ENCODE results near the gene SLC4A7. TPM values are rescaled to one million over a fixed set of nuclear protein-coding genes. Genes with fewer than 3 reads are reported as not detected.

Gene SLC4A7
- polyA plus RNA-seq, 1 donor: 24.6 TPM

- Histone ChIP-seq H3K36me3 (ENCODE audit: control insufficient read depth, insufficient read depth, low read length) (no peaks in the 10 kb centered on the region), H3K9me3 (ENCODE audit: control insufficient read depth, low read depth, low read length) (no peaks in the 10 kb centered on the region), H3K4me1 (ENCODE audit: control insufficient read depth, insufficient read depth, low read length) (no peaks in the 10 kb centered on the region), H3K27ac (ENCODE audit: low read length) (no peak overlapping the region), H3K27me3 (ENCODE audit: control insufficient read depth, insufficient read depth, low read length) (no peaks in the 10 kb centered on the region), H3K4me3 (ENCODE audit: low read length) (no peak overlapping the region)
- no peak for DNase-seq
- 83% methylated on average over 1 of the region's 2 CpGs for WGBS (ENCODE audit: insufficient coverage, low lambda C conversion rate)
These were observed 25.2 kb upstream of the SLC4A7 start for GRCh38 chr3:27509376-27509775.

DNA sequence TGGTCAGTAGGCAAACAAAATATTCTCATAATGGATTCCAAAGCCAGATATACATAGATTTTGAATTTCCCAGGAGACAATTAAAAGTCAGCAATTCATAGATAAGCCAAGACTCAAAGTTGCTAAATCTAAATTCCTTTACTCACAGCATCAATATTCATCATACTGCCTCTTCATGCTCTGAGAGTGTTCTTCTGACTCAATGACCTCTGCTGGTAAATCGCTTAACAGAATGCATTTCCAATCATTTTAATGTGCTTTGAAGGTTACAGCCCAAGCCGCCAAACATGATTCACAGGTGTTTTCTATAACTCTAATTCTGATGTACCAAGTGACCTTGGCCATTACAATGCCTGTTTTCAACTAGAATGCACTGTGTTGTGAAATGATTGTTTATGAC lies 24.2 kb upstream of the SLC4A7 start:
- no peaks in the 10 kb centered on the region for H3K27me3 ChIP-seq (ENCODE audit: control insufficient read depth, insufficient read depth, low read length)
- H3K4me3 ChIP-seq (ENCODE audit: low read length): no peak overlapping the region
- DNase-seq: no peak
- no peaks in the 10 kb centered on the region for H3K36me3 ChIP-seq (ENCODE audit: control insufficient read depth, insufficient read depth, low read length)
- no peaks in the 10 kb centered on the region for H3K4me1 ChIP-seq (ENCODE audit: control insufficient read depth, insufficient read depth, low read length)
- no CpG with 5 or more reads among the region's 2 CpGs for WGBS (ENCODE audit: insufficient coverage, low lambda C conversion rate)
- H3K9me3 ChIP-seq (ENCODE audit: control insufficient read depth, low read depth, low read length): no peaks in the 10 kb centered on the region
- H3K27ac ChIP-seq (ENCODE audit: low read length): no peak overlapping the region

- no peaks in the 10 kb centered on the region for H3K36me3 ChIP-seq (ENCODE audit: control insufficient read depth, insufficient read depth, low read length)
- H3K27ac ChIP-seq (ENCODE audit: low read length): no peak overlapping the region
- WGBS (ENCODE audit: insufficient coverage, low lambda C conversion rate): no CpG with 5 or more reads among the region's 2 CpGs
- H3K4me3 ChIP-seq (ENCODE audit: low read length): no peak overlapping the region
- H3K27me3 ChIP-seq (ENCODE audit: control insufficient read depth, insufficient read depth, low read length): no peaks in the 10 kb centered on the region
- no peaks in the 10 kb centered on the region for H3K9me3 ChIP-seq (ENCODE audit: control insufficient read depth, low read depth, low read length)
- no peaks in the 10 kb centered on the region for H3K4me1 ChIP-seq (ENCODE audit: control insufficient read depth, insufficient read depth, low read length)
- DNase-seq: no peak
These were observed 23.5 kb upstream of the SLC4A7 start for GRCh38 chr3:27507515-27508266.

- DNase-seq: no peak
- Histone ChIP-seq H3K4me1 (ENCODE audit: control insufficient read depth, insufficient read depth, low read length) (no peaks in the 10 kb centered on the region), H3K9me3 (ENCODE audit: control insufficient read depth, low read depth, low read length) (no peaks in the 10 kb centered on the region), H3K27me3 (ENCODE audit: control insufficient read depth, insufficient read depth, low read length) (no peaks in the 10 kb centered on the region), H3K27ac (ENCODE audit: low read length) (no peak overlapping the region), H3K36me3 (ENCODE audit: control insufficient read depth, insufficient read depth, low read length) (no peaks in the 10 kb centered on the region), H3K4me3 (ENCODE audit: low read length) (no peak overlapping the region)
- WGBS (ENCODE audit: insufficient coverage, low lambda C conversion rate): no CpG with 5 or more reads among the region's 1 CpG
These were observed 22.9 kb upstream of the SLC4A7 start for GRCh38 chr3:27507111-27507510.

- 71% methylated on average over 1 of the region's 1 CpG for WGBS (ENCODE audit: insufficient coverage, low lambda C conversion rate)
- DNase-seq: no peak
- Histone ChIP-seq H3K27ac (ENCODE audit: low read length) (no peak overlapping the region), H3K9me3 (ENCODE audit: control insufficient read depth, low read depth, low read length) (no peaks in the 10 kb centered on the region), H3K36me3 (ENCODE audit: control insufficient read depth, insufficient read depth, low read length) (no peaks in the 10 kb centered on the region), H3K4me1 (ENCODE audit: control insufficient read depth, insufficient read depth, low read length) (no peaks in the 10 kb centered on the region), H3K27me3 (ENCODE audit: control insufficient read depth, insufficient read depth, low read length) (no peaks in the 10 kb centered on the region), H3K4me3 (ENCODE audit: low read length) (no peak overlapping the region)
These were observed 20.6 kb upstream of the SLC4A7 start for GRCh38 chr3:27504749-27505148.

GRCh38 chr3:27503526-27503925 lies 19.3 kb upstream of the SLC4A7 start:
- H3K9me3 ChIP-seq (ENCODE audit: control insufficient read depth, low read depth, low read length): no peaks in the 10 kb centered on the region
- WGBS (ENCODE audit: insufficient coverage, low lambda C conversion rate): 100% methylated on average over 1 of the region's 5 CpGs
- H3K27me3 ChIP-seq (ENCODE audit: control insufficient read depth, insufficient read depth, low read length): no peaks in the 10 kb centered on the region
- no peaks in the 10 kb centered on the region for H3K4me1 ChIP-seq (ENCODE audit: control insufficient read depth, insufficient read depth, low read length)
- no peak overlapping the region for H3K4me3 ChIP-seq (ENCODE audit: low read length)
- H3K27ac ChIP-seq (ENCODE audit: low read length): no peak overlapping the region
- H3K36me3 ChIP-seq (ENCODE audit: control insufficient read depth, insufficient read depth, low read length): no peaks in the 10 kb centered on the region
- DNase-seq: no peak

DNA sequence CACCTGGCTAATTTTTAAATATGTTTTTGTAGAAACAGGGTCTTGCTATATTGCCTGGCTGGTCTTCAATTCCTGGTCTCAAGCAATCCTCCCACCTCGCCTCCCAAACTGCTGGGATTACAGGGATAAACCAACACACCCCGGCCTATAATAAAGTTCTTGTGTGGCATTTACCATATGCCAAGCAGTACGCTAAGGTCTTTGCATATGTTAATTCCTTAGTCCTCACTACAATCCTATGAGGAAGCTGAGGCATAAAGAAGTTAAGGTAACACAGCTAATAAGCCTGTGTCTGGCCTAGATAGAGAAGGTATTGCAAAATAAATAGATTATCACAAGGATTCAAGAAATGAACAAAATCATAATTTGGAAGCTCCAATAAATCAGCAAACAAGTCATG lies 17.6 kb upstream of the SLC4A7 start:
- H3K4me1 ChIP-seq (ENCODE audit: control insufficient read depth, insufficient read depth, low read length): no peaks in the 10 kb centered on the region
- 100% methylated on average over 1 of the region's 3 CpGs for WGBS (ENCODE audit: insufficient coverage, low lambda C conversion rate)
- H3K9me3 ChIP-seq (ENCODE audit: control insufficient read depth, low read depth, low read length): no peaks in the 10 kb centered on the region
- H3K36me3 ChIP-seq (ENCODE audit: control insufficient read depth, insufficient read depth, low read length): no peaks in the 10 kb centered on the region
- no peak overlapping the region for H3K4me3 ChIP-seq (ENCODE audit: low read length)
- H3K27ac ChIP-seq (ENCODE audit: low read length): no peak overlapping the region
- H3K27me3 ChIP-seq (ENCODE audit: control insufficient read depth, insufficient read depth, low read length): no peaks in the 10 kb centered on the region
- DNase-seq: no peak

- Histone ChIP-seq H3K27ac (ENCODE audit: low read length) (no peak overlapping the region), H3K4me1 (ENCODE audit: control insufficient read depth, insufficient read depth, low read length) (no peaks in the 10 kb centered on the region)
- no peak for DNase-seq
These were observed 16.8 kb upstream of the SLC4A7 start for GRCh38 chr3:27500986-27501385.

GRCh38 chr3:27500035-27500434 lies 15.9 kb upstream of the SLC4A7 start:
- no peak overlapping the region for H3K4me3 ChIP-seq (ENCODE audit: low read length)
- WGBS (ENCODE audit: insufficient coverage, low lambda C conversion rate): no CpG with 5 or more reads among the region's 1 CpG
- H3K4me1 ChIP-seq (ENCODE audit: control insufficient read depth, insufficient read depth, low read length): no peaks in the 10 kb centered on the region
- no peaks in the 10 kb centered on the region for H3K36me3 ChIP-seq (ENCODE audit: control insufficient read depth, insufficient read depth, low read length)
- H3K27me3 ChIP-seq (ENCODE audit: control insufficient read depth, insufficient read depth, low read length): no peaks in the 10 kb centered on the region
- DNase-seq: no peak
- H3K9me3 ChIP-seq (ENCODE audit: control insufficient read depth, low read depth, low read length): no peaks in the 10 kb centered on the region
- no peak overlapping the region for H3K27ac ChIP-seq (ENCODE audit: low read length)

More at GRCh38 chr3:27500986-27501385, 16.8 kb upstream of the SLC4A7 start:
- H3K4me3 ChIP-seq (ENCODE audit: low read length): no peak overlapping the region
- no peaks in the 10 kb centered on the region for H3K27me3 ChIP-seq (ENCODE audit: control insufficient read depth, insufficient read depth, low read length)
- H3K9me3 ChIP-seq (ENCODE audit: control insufficient read depth, low read depth, low read length): no peaks in the 10 kb centered on the region
- H3K36me3 ChIP-seq (ENCODE audit: control insufficient read depth, insufficient read depth, low read length): no peaks in the 10 kb centered on the region

GRCh38 chr3:27494784-27495183 lies 10.6 kb upstream of the SLC4A7 start:
- no peaks in the 10 kb centered on the region for H3K27me3 ChIP-seq (ENCODE audit: control insufficient read depth, insufficient read depth, low read length)
- H3K27ac ChIP-seq (ENCODE audit: low read length): no peak overlapping the region
- no peaks in the 10 kb centered on the region for H3K9me3 ChIP-seq (ENCODE audit: control insufficient read depth, low read depth, low read length)
- H3K36me3 ChIP-seq (ENCODE audit: control insufficient read depth, insufficient read depth, low read length): no peaks in the 10 kb centered on the region
- DNase-seq: no peak
- H3K4me3 ChIP-seq (ENCODE audit: low read length): no peak overlapping the region
- H3K4me1 ChIP-seq (ENCODE audit: control insufficient read depth, insufficient read depth, low read length): no peaks in the 10 kb centered on the region

- Histone ChIP-seq H3K9me3 (ENCODE audit: control insufficient read depth, low read depth, low read length) (no peaks in the 10 kb centered on the region), H3K27me3 (ENCODE audit: control insufficient read depth, insufficient read depth, low read length) (no peaks in the 10 kb centered on the region), H3K36me3 (ENCODE audit: control insufficient read depth, insufficient read depth, low read length) (no peaks in the 10 kb centered on the region), H3K27ac (ENCODE audit: low read length) (no peak overlapping the region), H3K4me1 (ENCODE audit: control insufficient read depth, insufficient read depth, low read length) (no peaks in the 10 kb centered on the region), H3K4me3 (ENCODE audit: low read length) (no peak overlapping the region)
- no peak for DNase-seq
- WGBS (ENCODE audit: insufficient coverage, low lambda C conversion rate): 90% methylated on average over 1 of the region's 2 CpGs
These were observed 4.6 kb upstream of the SLC4A7 start for GRCh38 chr3:27488821-27489220.
